Common myeloid progenitor, CD34-positive (primary cell): Measurements from ENCODE around the gene PPFIA4.

ENCODE experiments used
- CTCF ChIA-PET: fragments of 350-600 bp; sonication (Branson Sonifier 250); formaldehyde crosslinking; loops from one replicate; lab custom pipeline; 2021; ENCODE audit warnings: antibody characterized with exemption; lab: Charles Lee
- POLR2A ChIA-PET: fragments of 350-600 bp; sonication (Branson Sonifier 250); formaldehyde crosslinking; loops from one replicate; lab custom pipeline; 2021; ENCODE audit warnings: antibody characterized with exemption; lab: Charles Lee
- DNase-seq, 3 donors: peaks; one replicate each; pipeline versions ENCODE4 v3.0.0 to v3.0.0-alpha.2; 2013
- H3K27ac ChIP-seq, 2 experiments: 1 replicate in 1 of 2; 2 replicates in 1 of 2; pipeline ENCODE4 v1.7.0; 2013; ENCODE audit warnings: inconsistent platforms in 2 of 2, low read length in 2 of 2, mild to moderate bottlenecking in 2 of 2, low read depth in 1 of 2, moderate library complexity in 1 of 2; ENCODE audit not compliant: severe bottlenecking in 2 of 2, insufficient read depth in 1 of 2, poor library complexity in 1 of 2
- H3K27me3 ChIP-seq, 5 experiments: replicated peaks in 2 of 5; 1 replicate in 3 of 5; 2 replicates in 2 of 5; pipeline versions ENCODE4 v1.6.1 to v1.7.0; 2013; ENCODE audit warnings: low read length in 4 of 5, mild to moderate bottlenecking in 2 of 5, moderate library complexity in 2 of 5, inconsistent platforms in 1 of 5; ENCODE audit not compliant: insufficient read depth in 5 of 5, control insufficient read depth in 4 of 5
- H3K36me3 ChIP-seq, 4 experiments: 1 replicate in 2 of 4; 2 replicates in 2 of 4; pipeline versions ENCODE4 v1.6.1 to v1.7.0; 2013; ENCODE audit warnings: low read length in 3 of 4, control low read depth in 1 of 4, mild to moderate bottlenecking in 1 of 4; ENCODE audit not compliant: control insufficient read depth in 4 of 4, insufficient read depth in 4 of 4
- H3K4me1 ChIP-seq, 4 experiments: 1 replicate in 3 of 4; 2 replicates in 1 of 4; pipeline versions ENCODE4 v1.6.1 to v1.7.1; 2013; ENCODE audit warnings: low read length in 3 of 4, mild to moderate bottlenecking in 3 of 4, control low read depth in 1 of 4, inconsistent platforms in 1 of 4, moderate library complexity in 1 of 4; ENCODE audit not compliant: control insufficient read depth in 4 of 4, insufficient read depth in 4 of 4; ENCODE audit errors: control extremely low read depth in 1 of 4
- H3K4me3 ChIP-seq, 7 experiments: 1 replicate in 4 of 7; 2 replicates in 3 of 7; pipeline versions ENCODE4 v1.5.1 to v1.7.0; 2013; ENCODE audit warnings: mild to moderate bottlenecking in 7 of 7, low read length in 6 of 7, moderate library complexity in 6 of 7, inconsistent platforms in 2 of 7, low read depth in 2 of 7, control low read depth in 1 of 7; ENCODE audit not compliant: insufficient read depth in 4 of 7, control insufficient read depth in 1 of 7; ENCODE audit errors: extremely low read depth in 1 of 7
- H3K9me3 ChIP-seq, 5 experiments: 1 replicate in 4 of 5; 2 replicates in 1 of 5; pipeline versions ENCODE4 v1.6.1 to v1.7.1; 2013; ENCODE audit warnings: low read length in 4 of 5, mild to moderate bottlenecking in 2 of 5, inconsistent platforms in 1 of 5, low read depth in 1 of 5, moderate library complexity in 1 of 5; ENCODE audit not compliant: control insufficient read depth in 4 of 5, insufficient read depth in 2 of 5; ENCODE audit errors: control extremely low read depth in 1 of 5
- WGBS: methylation state at CpG from one replicate; pipeline ENCODE4 v1.1.5; 2013; ENCODE audit not compliant: insufficient coverage; 5-methylcytosine and 5-hydroxymethylcytosine counted together

PPFIA4 gene

DNA sequence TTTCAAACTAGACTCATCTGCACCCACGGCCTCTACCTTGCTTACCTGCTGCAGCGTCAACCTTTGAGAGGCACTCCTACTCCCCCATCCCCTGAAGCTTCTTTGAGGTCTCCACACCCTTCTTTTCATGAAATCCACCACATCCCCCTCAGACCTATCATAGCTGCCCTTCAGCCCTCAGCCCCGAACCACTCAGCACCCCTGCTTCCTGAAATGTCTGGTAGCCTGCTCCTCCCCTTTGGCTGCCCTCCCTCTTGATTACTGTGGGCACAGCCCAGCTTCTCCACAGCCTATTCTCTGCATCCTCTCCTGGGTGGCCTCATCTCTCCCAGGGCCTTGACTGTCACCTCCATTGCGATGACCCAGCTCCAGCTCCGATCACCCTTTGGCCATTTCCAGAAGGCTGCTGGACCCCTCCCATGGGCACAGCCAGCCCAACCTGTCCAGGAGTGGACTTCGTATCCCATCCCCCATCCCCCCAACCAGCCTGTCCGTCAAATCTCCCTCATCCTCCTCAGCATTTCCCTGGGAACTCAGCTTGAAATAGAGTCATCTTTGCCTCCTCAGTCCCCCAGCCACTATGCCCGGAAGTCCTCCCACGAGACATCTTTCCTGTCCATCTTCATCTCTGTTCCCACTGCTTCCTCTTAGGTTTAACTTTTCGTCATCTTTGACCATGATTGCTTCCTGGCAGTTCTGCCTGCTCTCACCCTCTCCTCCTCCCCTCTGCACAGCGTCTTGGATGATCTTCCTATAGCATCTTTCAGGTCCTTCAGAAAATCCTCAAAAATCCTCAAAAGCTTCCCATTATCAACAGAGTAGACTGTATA is 95.1 kb downstream of the PPFIA4 start:
- no peaks in the 10 kb centered on the region for H3K36me3 ChIP-seq
- peaks cover 0 to 14% (median 9%) of the 10 kb centered on the region in 4 experiments for H3K4me1 ChIP-seq
- POLR2A ChIA-PET = interaction anchor here (1.3 to 1.4 kb wide), 2 partner anchors 15 to 81 kb away, joined by 3 read pairs; no protein-coding TSS in a partner anchor
- H3K27ac ChIP-seq = no peak overlapping the region
- H3K27me3 ChIP-seq = peaks cover 3 to 90% (median 30%) of the 10 kb centered on the region in 5 experiments
- peak; percentile 30 to 56 (median 54) for DNase-seq
- CTCF ChIA-PET = interaction anchor here (0.6 to 25.2 kb wide), 12 partner anchors 9 to 146 kb away, joined by 3 to 313 read pairs (median 3); partner anchors contain the start of gene MYBPH
- no peaks in the 10 kb centered on the region for H3K9me3 ChIP-seq
- no peak overlapping the region for H3K4me3 ChIP-seq
- WGBS = 34% methylated on average over 9 of the region's 11 CpGs

DNA sequence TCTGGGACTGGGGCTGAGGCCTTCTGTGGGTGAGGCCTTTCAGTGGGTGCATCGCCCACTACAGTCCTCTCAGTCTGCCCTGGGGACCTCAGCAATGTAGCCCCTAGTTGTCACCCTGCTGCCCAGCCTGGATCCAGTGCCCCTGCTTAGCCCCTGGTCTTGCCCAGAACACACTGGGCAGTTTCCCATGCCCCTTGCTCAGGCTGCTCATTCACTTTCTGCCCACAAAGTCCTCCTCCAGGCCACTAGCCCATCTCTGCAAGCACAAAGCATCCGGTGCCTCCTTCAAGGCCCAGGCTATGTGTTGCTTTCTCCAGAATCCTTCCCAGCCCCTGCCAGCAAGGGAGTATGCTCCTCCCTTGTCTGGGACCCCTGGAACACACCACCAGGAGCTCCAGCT is 95.9 kb downstream of the PPFIA4 start:
- no peak overlapping the region for H3K27ac ChIP-seq
- DNase-seq = no peak
- no peaks in the 10 kb centered on the region for H3K36me3 ChIP-seq
- WGBS = 100% methylated on average over 2 of the region's 2 CpGs
- CTCF ChIA-PET = interaction anchor here (1.2 to 25.2 kb wide), 5 partner anchors 12 to 93 kb away, joined by 3 to 313 read pairs (median 26); partner anchors contain the start of gene MYBPH
- H3K4me3 ChIP-seq = no peak overlapping the region
- H3K4me1 ChIP-seq = peaks cover 0 to 19% (median 9%) of the 10 kb centered on the region in 4 experiments
- H3K9me3 ChIP-seq = no peaks in the 10 kb centered on the region
- peaks cover 3 to 91% (median 34%) of the 10 kb centered on the region in 5 experiments for H3K27me3 ChIP-seq
- POLR2A ChIA-PET = interaction anchor here (0.6 to 1.4 kb wide), 2 partner anchors 9 to 14 kb away, joined by 3 read pairs; no protein-coding TSS in a partner anchor

DNA sequence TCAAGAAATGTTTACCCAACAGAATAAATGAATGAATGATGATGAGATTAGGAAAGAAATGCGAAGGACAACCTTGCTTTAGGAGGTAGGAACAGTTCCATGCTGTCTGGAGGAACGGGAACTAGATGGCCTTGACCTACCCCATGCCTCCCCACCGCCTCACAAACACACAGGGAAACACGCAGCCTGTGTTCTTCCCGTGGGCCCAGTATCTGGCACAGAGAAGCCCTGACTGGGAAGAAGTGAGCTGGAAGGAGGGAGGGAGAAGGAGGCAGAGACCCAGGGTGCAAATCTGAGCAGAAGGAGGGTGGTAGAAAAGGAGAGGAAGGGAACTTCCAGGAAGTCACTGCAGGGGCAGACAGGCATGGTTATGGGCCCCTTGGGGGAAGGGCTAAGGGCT is 97.7 kb downstream of the PPFIA4 start:
- Histone ChIP-seq H3K27me3 (peaks cover 3 to 91% (median 34%) of the 10 kb centered on the region in 5 experiments), H3K4me3 (no peak overlapping the region), H3K4me1 (peaks cover 0 to 32% (median 17%) of the 10 kb centered on the region in 4 experiments), H3K36me3 (no peaks in the 10 kb centered on the region), H3K9me3 (no peaks in the 10 kb centered on the region), H3K27ac (no peak overlapping the region)
- POLR2A ChIA-PET = no interaction called here
- no peak for DNase-seq
- CTCF ChIA-PET = interaction anchor here (4.1 to 25.2 kb wide), 3 partner anchors 43 to 91 kb away, joined by 26 to 313 read pairs (median 54); partner anchors contain the start of gene MYBPH
- WGBS = 66% methylated on average over 4 of the region's 5 CpGs

DNA sequence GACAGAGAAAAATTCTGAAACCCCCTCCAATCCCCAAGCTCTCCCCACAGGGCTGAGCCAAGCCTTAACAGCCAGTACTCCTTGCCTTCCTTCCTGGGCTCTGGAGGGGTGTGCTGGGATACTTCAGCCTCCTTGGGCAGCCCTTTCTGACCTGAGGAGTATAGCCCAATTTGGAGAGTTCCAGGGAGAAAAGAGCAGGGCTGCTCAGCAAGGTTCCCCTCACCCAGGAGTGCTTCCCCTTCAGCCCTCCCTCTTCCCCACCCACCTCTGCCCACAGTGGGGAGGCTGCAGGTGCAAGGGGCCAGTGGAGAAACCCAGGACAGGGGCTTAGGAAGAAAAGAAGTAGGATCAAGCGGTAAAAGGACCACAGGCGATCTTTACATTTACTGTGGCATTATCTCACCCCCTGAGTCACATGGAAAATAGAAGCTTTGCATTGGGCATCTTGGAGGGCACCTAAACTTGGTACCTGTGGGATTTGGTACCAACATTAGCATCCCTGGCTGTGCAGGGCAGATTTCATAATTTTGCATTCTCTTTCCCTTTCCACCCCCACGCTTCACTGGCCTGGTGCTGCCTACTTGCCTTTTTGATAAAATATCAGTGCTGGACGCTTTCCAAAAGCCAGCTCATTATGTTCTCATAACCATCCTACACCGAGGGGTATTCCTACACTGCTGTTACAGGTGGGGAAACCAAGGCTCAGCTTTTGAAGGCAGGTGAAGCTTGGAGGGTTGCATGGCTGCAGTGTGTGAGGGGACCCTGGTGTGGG is 98.4 kb downstream of the PPFIA4 start:
- WGBS = 78% methylated on average over 5 of the region's 5 CpGs
- no peak overlapping the region for H3K4me3 ChIP-seq
- CTCF ChIA-PET = interaction anchor here (1.0 to 25.2 kb wide), 5 partner anchors 9 to 84 kb away, joined by 3 to 313 read pairs (median 8); partner anchors contain the start of gene MYBPH

DNA sequence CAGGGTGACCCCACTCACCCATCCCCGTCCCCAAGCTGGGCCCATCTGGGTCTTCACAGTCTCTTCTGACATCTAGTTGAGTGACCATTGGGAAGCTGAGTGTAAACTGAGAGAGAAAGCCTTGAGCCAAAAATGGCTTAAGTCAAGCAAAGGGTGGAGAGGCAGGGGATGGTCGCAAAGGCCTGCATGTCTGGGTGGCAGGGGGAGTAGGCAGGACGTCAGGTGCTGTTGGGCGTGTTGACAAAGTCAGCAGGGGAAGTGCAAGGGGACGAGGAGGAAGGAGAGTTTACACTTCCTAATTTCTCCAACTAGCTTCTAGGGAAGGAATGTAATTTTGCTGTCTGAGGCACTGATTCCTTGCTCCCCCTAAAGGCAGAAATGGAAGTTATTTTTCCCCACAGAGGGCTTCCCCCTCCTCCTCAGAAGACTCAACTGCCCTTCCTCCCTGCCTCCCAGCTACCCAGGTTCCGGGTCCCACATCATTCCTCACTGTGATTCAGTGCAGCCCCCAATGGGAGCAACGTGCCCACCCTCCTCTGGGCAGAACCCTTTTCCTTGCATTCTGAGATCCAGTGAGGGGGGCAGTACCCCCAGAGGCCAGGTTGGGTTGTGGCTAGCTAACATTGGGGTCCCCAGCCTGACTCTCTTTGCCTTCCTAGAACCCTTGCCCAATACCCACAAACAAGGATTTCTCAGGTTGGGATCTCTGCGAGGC is 100.0 kb downstream of the PPFIA4 start:
- 24% methylated on average over 5 of the region's 8 CpGs for WGBS
- Histone ChIP-seq H3K27ac (no peak overlapping the region), H3K9me3 (no peaks in the 10 kb centered on the region), H3K36me3 (no peaks in the 10 kb centered on the region), H3K4me3 (no peak overlapping the region), H3K4me1 (peaks cover 0 to 28% (median 13%) of the 10 kb centered on the region in 4 experiments), H3K27me3 (peaks cover 3 to 83% (median 41%) of the 10 kb centered on the region in 5 experiments)
- ChIA-PET CTCF (interaction anchor here (0.5 to 25.2 kb wide), 16 partner anchors 8 to 445 kb away, joined by 3 to 313 read pairs (median 4); partner anchors contain the start of gene MYBPH), POLR2A (no interaction called here)
- DNase-seq = peak in 2 of 3 donors; percentile 21 to 22

More for the DNA sequence above, 98.4 kb downstream of the PPFIA4 start:
- H3K4me1 ChIP-seq = peaks cover 0 to 32% (median 17%) of the 10 kb centered on the region in 4 experiments
- peaks cover 3 to 89% (median 39%) of the 10 kb centered on the region in 5 experiments for H3K27me3 ChIP-seq
- H3K36me3 ChIP-seq = no peaks in the 10 kb centered on the region
- POLR2A ChIA-PET = no interaction called here
- DNase-seq = no peak
- no peak overlapping the region for H3K27ac ChIP-seq
- no peaks in the 10 kb centered on the region for H3K9me3 ChIP-seq

DNA sequence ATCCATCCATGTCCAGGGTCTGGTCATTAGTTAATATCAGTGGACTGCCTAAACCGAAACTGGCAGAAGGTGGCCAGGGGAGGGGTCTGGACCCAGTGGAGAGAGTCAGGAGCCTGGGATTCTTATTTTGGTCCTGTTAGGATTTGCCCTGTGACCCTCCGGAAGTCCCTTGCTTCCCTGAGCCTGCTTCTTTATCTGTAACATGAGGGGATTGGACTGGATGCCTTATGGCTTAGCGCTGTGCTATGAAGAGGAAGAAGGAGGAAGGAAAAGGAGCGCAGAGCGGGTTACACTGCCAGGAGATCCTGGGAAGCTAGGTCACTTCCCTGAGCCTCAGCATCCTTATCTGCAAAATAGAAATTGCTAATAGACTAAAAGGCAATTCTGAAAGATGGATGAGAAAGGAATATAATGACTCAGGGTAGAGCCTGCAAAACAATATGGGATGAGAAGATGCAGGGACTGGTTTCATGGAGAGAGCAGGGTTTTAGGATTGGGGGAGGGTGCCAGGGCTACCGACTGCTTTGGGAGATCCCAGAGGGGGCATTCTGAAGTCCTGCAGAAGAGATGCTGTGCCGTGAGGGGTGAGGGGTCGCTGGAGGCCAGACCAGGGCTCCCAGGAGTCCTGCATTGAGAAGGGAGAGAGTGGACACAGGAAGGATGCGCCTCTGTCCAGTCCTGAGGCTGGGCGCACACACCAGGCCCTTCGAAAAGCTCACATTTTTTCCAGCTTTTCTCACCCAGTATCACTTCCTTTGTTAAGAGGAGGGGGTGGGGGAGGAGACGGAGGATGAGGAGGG is 100.8 kb downstream of the PPFIA4 start:
- WGBS = 10% methylated on average over 6 of the region's 12 CpGs
- POLR2A ChIA-PET = no interaction called here
- H3K4me1 ChIP-seq = peaks cover 0 to 21% (median 8%) of the 10 kb centered on the region in 4 experiments
- H3K27ac ChIP-seq = no peak overlapping the region
- no peak for DNase-seq
- peak overlapping the region in 1 of 7 experiments; percentile 50 for H3K4me3 ChIP-seq
- CTCF ChIA-PET = interaction anchor here (0.5 to 25.2 kb wide), 15 partner anchors 9 to 444 kb away, joined by 3 to 313 read pairs (median 3); partner anchors contain the start of gene MYBPH
- H3K9me3 ChIP-seq = no peaks in the 10 kb centered on the region
- H3K36me3 ChIP-seq = no peaks in the 10 kb centered on the region
- H3K27me3 ChIP-seq = peaks cover 3 to 82% (median 47%) of the 10 kb centered on the region in 5 experiments
